ENCODE data around the gene MAP3K13.

Gene MAP3K13

DNA sequence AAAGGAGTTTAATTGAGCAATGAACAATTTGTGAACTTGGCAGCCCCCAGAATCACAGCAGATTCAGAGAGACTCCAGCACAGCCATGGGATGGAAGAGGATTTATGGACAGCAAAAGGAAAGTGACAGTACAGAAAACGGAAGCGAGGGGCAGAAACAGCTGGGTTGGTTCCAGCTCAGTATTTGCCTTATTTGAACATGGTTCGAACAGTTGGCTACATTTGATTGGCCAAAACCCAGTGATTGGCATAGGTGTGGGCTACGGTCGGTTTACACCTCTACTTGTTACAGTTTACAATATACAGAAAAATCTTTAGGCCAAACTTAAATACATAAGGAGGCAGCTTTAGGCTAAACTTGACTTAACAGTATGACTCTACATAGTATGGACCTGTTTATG, 9.7 kb upstream of the MAP3K13 start:
- H3K27me3 ChIP-seq (ENCODE audit: insufficient read depth, low read depth) = no peaks in the 10 kb centered on the region
- TF ChIP-seq, protein P1, sequence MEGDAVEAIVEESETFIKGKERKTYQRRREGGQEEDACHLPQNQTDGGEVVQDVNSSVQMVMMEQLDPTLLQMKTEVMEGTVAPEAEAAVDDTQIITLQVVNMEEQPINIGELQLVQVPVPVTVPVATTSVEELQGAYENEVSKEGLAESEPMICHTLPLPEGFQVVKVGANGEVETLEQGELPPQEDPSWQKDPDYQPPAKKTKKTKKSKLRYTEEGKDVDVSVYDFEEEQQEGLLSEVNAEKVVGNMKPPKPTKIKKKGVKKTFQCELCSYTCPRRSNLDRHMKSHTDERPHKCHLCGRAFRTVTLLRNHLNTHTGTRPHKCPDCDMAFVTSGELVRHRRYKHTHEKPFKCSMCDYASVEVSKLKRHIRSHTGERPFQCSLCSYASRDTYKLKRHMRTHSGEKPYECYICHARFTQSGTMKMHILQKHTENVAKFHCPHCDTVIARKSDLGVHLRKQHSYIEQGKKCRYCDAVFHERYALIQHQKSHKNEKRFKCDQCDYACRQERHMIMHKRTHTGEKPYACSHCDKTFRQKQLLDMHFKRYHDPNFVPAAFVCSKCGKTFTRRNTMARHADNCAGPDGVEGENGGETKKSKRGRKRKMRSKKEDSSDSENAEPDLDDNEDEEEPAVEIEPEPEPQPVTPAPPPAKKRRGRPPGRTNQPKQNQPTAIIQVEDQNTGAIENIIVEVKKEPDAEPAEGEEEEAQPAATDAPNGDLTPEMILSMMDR (conservative IDR thresholded peaks at IDR 0.05; ENCODE audit: low read depth, low read length) = no peak

DNA sequence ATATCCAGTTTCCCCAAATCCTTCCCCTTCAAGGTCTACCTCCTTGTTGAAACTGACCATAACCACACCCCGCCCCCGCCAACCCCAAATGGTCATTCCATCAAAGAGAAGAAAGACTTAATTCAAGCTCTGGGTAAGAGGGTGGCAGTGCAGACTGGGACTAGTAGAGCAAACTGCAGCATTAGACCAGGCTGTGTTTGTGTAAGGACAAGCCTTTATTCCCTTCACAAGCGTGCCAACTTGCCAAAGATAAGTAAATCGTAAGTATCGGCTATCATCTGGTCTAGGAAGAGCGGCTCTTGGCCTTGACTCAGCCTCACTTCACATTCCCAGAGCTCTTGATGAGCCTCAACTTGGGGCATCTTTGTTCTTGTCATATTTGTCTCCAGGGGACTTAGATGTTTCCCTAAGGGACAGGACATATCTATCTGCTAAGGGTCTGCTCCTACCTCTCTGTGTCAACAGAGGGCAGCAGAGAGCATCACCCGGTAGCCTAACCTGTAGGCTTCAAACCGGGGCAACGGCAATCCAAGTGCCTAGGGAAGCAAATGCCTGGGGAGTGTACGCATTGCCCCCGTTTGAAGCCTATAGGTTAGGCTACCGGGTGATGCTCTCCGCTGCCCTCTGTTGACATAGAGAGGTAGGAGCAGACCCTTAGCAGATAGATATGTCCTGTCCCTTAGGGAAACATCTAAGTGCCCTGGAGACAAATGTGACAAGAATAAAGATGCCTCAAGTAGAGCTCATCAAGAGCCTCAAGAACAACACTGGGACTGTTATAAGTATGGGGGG, 8.9 kb upstream of the MAP3K13 start:
- Histone ChIP-seq H4K20me1 (ENCODE audit: insufficient read depth) (no peaks in the 10 kb centered on the region), H2AFZ (ENCODE audit: low read depth) (no peak overlapping the region), H3K4me2 (no peak overlapping the region), H3K27me3 (ENCODE audit: insufficient read depth, low read depth) (no peaks in the 10 kb centered on the region), H3K79me2 (ENCODE audit: insufficient read depth, low read depth) (no peaks in the 10 kb centered on the region), H3K27ac (no peak overlapping the region), H3K4me1 (ENCODE audit: low read depth, poor library complexity, severe bottlenecking) (peaks cover 4% of the 10 kb centered on the region), H3K9ac (no peak overlapping the region), H3K36me3 (ENCODE audit: insufficient read depth) (no peaks in the 10 kb centered on the region), H3K4me3 (IDR thresholded peaks at IDR 0.05; ENCODE audit: insufficient read depth, low read depth, low read length) (no peak overlapping the region)
- TF ChIP-seq, protein P1 (conservative IDR thresholded peaks at IDR 0.05; ENCODE audit: low read depth, low read length) = peak; percentile 77

More for the DNA sequence above, 9.7 kb upstream of the MAP3K13 start:
- Histone ChIP-seq H4K20me1 (ENCODE audit: insufficient read depth) (no peaks in the 10 kb centered on the region), H3K4me3 (IDR thresholded peaks at IDR 0.05; ENCODE audit: insufficient read depth, low read depth, low read length) (no peak overlapping the region), H3K79me2 (ENCODE audit: insufficient read depth, low read depth) (no peaks in the 10 kb centered on the region), H3K9ac (no peak overlapping the region), H3K36me3 (ENCODE audit: insufficient read depth) (no peaks in the 10 kb centered on the region), H3K27ac (no peak overlapping the region), H3K4me1 (ENCODE audit: low read depth, poor library complexity, severe bottlenecking) (peaks cover 4% of the 10 kb centered on the region), H2AFZ (ENCODE audit: low read depth) (no peak overlapping the region), H3K4me2 (no peak overlapping the region)

DNA sequence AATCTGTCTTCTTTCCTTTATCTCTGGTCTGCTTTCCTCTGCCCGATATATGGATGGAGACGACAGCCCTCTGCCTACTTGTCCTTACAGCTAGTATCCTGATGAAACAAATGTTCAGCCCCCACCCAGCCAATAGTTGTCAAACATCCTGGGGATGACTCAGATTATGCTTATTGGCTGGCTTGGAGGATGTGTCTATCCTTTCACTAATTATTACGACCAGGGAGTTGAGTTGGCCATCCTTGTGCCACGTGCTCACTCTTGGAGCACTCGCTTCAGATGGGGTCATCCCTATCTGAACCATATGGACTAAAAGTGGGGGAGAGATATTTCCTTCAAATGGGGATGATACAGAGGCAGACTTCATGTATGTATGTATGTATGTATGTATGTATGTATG, 6.4 kb upstream of the MAP3K13 start:
- Histone ChIP-seq H4K20me1 (ENCODE audit: insufficient read depth) (no peaks in the 10 kb centered on the region), H3K79me2 (ENCODE audit: insufficient read depth, low read depth) (no peaks in the 10 kb centered on the region), H3K4me2 (no peak overlapping the region), H3K27ac (no peak overlapping the region), H3K4me1 (ENCODE audit: low read depth, poor library complexity, severe bottlenecking) (peaks cover 7% of the 10 kb centered on the region), H3K27me3 (ENCODE audit: insufficient read depth, low read depth) (no peaks in the 10 kb centered on the region), H2AFZ (ENCODE audit: low read depth) (no peak overlapping the region), H3K9ac (no peak overlapping the region), H3K36me3 (ENCODE audit: insufficient read depth) (no peaks in the 10 kb centered on the region), H3K4me3 (IDR thresholded peaks at IDR 0.05; ENCODE audit: insufficient read depth, low read depth, low read length) (no peak overlapping the region)
- TF ChIP-seq, protein P1 (conservative IDR thresholded peaks at IDR 0.05; ENCODE audit: low read depth, low read length) = no peak

- TF ChIP-seq, protein P1 (conservative IDR thresholded peaks at IDR 0.05; ENCODE audit: low read depth, low read length) = no peak
- Histone ChIP-seq H3K4me1 (ENCODE audit: low read depth, poor library complexity, severe bottlenecking) (peaks cover 33% of the 10 kb centered on the region), H3K4me3 (IDR thresholded peaks at IDR 0.05; ENCODE audit: insufficient read depth, low read depth, low read length) (no peak overlapping the region), H4K20me1 (ENCODE audit: insufficient read depth) (no peaks in the 10 kb centered on the region), H2AFZ (ENCODE audit: low read depth) (peak overlapping the region; percentile 71), H3K79me2 (ENCODE audit: insufficient read depth, low read depth) (peaks cover 22% of the 10 kb centered on the region), H3K27ac (peak overlapping the region; percentile 84), H3K36me3 (ENCODE audit: insufficient read depth) (no peaks in the 10 kb centered on the region), H3K4me2 (peak overlapping the region; percentile 95), H3K27me3 (ENCODE audit: insufficient read depth, low read depth) (no peaks in the 10 kb centered on the region), H3K9ac (peak overlapping the region; percentile 41; the same call in 1 of the 2 replicates)
These were observed 1.0 kb upstream of the MAP3K13 start for GRCh38 chr3:185361920-185362319.
